HTERT RPE-1 (cell line): ENCODE results near the gene BIRC5.

Source experiments
- in situ Hi-C: fragments of 300-500 bp; cut with MboI; formaldehyde crosslinking; loops from 4 replicates; pipeline ENCODE4 v1.14.3; 2020; ENCODE audit warnings: low sequenced_read_pairs

BIRC5 gene

DNA sequence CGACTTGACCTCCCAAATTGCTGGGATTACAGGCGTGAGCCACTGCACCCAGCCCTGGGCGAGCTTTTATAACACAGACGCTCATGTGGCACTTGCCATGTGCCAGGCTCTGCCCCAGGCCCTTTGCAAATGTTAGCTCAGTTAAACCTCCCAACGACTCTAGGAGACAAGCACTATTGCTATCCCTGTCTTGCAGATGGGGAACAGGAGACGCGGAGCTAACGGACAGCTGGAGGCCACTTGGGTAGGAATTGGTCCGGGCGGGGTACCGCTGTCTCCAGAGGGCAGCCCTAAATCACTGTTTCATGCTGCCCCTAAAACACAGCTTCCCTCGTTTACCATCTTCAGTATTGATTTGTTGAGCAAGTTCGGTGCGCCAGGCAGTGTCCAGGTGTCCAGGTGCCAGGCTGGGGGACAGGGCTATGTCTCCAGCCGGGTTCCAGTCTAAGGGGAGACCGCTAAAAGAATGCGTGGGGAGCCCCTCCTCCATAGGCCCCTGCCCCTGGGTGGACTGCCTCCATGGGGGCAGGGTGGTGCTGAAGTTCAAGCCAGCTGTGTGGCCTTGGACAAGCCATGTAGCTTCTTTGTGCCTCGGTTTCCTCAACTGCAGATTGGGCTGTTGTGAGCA lies 41.1 kb downstream of the BIRC5 start:
- in situ Hi-C loops = no loop called here

GRCh38 chr17:78255953-78256706 lies 42.1 kb downstream of the BIRC5 start:
- in situ Hi-C loops = no loop called here

DNA sequence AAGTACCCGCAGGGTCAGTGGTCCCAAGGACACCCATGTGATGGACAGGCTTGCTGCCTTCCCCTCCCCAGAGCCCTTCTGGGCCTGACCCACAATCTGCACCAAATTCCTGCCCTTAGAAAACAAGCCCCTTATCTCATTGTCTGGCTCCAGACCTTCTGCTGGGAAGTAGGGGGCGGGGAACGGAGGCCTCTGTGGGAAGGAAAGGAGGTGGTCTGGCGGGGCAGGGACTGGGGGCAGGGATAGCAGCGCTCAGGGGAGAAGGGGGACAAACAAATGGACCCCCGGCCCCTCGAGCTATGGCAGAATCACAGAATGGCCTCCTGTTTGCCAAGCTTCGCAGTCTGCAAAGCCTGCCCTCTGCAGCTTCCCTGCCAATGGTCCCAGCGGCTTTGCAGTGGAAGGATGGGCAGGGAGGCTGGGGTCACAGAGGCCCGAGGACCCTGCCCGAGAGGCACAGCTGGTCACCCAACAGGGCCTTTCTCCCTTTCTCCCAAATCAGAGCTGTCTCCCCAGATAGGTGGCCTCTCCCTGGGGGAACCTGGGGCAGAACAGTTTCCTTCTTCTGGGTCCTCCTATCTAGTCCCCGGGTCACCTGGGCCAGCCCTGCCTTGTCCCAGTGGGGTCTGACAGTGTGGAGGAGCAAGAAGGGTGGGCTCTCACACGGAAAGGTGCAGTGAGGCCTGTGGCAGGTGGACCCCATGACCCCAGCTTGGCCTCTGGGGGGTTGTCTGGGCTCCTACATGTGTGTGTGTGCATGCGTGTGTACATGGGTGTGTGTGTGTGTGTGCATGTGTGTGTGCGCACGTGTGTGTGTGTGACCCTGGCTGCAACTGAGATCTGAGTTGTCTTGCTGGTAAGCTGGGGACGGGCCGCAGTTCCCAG lies 42.9 kb downstream of the BIRC5 start:
- in situ Hi-C loops = no loop called here

GRCh38 chr17:78257810-78258322 lies 43.8 kb downstream of the BIRC5 start:
- in situ Hi-C loops = no loop called here

GRCh38 chr17:78258323-78259191 lies 44.5 kb downstream of the BIRC5 start:
- in situ Hi-C loops = no loop called here

DNA sequence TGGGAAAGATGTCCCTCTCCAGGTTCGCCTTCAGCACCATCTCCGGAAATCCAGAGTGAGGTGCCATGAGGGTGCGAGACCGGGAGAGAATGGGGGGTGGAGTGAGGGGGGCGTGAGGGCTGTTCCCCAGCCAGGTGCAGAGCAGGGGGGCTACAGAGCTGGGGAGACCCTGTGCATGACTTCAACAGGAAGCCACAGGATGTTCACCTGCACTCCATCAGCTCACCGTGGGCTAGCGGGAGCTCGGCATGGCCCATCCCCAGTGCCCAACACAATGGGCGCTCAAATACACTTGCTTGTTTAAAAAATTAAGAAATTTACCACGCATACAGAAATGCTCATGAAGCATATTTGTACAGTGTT lies 45.1 kb downstream of the BIRC5 start:
- in situ Hi-C loops = no loop called here

DNA sequence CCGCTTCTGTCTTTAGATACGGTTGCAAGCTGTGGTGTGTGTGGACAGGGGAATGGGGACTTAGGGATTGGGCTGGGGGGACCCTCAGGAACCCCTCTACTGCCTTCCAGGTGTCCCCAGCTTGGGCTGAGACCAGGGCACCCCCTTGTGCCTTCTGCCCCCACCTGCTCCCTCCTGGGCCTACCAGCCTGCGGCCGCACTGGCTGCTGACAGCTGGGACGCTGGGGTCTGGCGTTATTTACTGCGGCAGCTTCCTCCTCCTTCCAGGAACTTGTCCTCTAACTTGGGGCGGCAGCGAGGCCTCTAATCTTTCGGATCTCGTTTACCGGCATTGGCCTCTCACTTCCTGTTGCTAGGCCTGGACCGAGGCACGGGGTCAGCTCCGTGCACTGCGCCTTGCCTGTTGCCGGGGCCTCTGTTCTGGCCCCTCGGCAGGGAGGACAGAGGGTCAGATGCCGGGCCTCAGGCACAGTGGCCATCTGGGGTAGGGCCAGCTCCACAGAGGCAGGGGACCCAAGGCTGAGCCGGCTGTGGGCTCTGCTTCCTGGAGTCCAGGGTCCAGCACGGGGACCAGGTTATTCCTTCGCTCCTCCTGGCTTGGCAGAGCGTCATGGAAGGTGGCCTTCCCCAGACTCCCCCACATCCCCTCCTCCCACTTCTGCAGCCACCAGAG lies 49.1 kb downstream of the BIRC5 start:
- in situ Hi-C loops = no loop called here

- in situ Hi-C loops = no loop called here
Measured at GRCh38 chr17:78263736-78264340, 49.8 kb downstream of the BIRC5 start.

- in situ Hi-C loops = no loop called here
Measured at GRCh38 chr17:78264590-78264989, 50.5 kb downstream of the BIRC5 start.

DNA sequence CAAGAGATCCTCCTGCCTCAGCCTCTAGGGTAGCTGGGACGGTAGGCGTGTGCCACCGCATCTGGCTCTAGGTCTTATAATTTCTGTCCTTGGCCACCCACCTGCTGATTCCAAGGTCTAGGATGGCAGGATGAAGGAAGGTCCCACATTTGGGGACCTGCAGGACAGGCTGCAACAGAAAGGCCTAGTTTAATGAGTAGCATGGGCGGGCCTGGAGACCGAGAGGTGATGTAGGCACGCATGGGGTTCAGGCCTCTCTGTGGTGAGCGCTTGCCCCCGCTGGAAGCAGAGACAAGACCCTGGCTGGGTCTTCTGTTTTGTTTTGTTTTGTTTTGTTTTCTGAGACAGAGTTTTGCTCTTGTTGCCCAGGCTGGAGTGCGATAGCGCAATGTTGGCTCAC lies 51.1 kb downstream of the BIRC5 start:
- in situ Hi-C loops = no loop called here

DNA sequence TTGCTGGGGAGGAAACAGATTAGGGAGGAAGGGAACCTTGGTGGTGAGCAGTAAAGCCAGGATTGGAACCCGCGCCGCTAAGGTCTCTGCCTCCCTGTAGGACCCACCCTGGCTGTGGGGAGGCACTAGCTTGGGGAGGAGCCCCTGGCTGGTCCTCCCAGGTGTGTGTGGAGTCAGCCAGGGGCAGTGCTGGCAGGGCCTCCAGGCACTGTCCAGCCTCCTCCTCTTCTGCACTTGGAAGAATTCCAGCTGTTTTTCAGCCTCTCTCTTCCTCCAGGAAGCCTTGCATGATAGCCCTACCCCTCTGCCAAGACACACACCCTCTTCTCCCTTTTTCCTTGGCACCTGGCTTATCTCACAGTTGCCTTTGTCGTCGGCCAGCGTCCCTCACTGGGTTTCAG lies 52.2 kb downstream of the BIRC5 start:
- in situ Hi-C loops = no loop called here

- in situ Hi-C loops = no loop called here
Measured at GRCh38 chr17:78266771-78267170, 52.7 kb downstream of the BIRC5 start.

DNA sequence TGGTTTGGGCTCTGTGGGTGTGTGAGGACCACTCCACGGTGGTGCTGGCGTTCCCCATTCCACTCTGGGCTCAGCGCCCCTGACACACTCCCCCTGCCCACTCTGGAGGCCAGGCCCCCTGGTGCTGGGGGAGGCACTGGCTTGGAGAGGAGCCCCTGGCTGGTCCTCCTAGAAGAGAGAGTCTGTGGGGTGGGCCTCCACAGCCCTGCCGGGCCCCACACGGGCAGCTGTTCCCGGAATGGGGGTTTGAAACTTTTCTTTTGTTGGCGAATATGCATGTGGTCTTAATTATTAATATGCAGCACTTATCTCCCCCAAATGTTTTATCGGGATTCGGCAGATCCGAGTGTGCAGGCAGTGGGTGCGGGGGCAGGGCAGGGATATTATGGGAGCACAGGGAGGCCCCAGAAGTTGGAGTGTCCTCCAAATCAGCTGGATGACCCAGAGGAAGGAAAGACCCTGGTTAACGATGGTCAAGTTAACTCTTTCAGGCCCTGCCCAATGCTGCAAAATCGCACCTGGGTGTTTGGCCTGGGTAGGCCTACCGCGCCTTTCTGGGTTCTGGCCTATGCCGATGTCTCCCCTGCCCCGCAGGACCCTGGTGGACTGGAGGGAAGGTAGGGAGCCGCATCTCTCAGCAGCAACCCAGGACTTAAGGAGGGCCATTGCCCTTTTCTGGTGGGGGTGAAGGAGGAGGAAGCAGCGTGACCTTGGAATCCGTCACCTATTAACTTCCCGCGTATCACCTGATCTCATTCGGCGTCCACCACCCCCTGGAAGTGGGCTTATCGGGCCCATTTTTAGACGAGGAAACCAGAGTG lies 53.4 kb downstream of the BIRC5 start:
- in situ Hi-C loops = no loop called here

- in situ Hi-C loops = no loop called here
Measured at GRCh38 chr17:78268191-78268874, 54.3 kb downstream of the BIRC5 start.

DNA sequence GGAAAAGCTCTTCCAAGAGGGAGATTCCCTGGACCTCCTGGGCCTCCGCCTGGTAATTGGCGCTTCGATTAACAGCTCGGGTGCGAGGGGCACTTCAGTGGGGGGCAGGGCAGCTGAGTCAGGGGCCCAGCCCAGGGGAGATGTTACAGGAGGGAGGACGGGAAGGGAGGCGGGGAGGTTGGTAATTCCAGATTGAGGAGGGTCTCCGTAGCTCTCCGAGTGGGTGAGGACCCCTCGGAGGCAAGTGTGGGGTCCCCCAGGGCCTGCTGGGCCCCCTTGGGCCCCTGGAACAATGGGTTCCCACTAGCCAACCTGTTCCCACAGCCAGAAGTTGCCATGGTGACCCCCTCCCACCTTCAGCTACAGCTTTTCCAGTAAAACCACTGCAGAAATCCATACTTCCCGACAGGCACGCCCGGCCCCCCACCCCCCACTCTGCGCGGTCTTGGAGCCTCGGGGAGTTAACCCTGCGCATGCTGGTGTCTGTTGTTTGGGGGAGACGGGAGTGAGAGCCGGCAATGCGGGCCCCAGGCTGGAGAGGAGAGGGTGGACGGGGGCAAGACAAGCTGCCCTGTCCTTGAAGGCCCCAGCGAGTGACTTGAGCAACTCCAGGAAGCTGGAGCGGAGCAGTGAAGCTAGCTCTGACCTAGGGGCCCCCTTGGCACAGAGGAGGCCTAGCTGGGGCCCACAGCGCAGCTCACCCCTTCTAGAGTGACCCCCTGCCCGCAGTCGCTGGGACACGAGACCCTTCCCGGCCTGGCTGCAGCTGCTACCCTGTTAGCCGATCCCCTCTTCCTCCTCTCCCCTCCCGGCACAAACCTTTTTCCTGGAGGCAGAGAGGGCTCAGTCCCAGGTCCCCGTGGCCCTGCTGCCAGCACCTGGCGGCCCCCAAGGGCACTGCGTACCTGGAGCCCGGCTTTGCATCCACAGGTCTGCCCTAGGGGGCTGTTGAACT lies 55.2 kb downstream of the BIRC5 start:
- in situ Hi-C loops = no loop called here

- in situ Hi-C loops = no loop called here
Measured at GRCh38 chr17:78269955-78270381, 55.9 kb downstream of the BIRC5 start.
